ENCODE data around the gene TFAP2D.

TFAP2D gene

DNA sequence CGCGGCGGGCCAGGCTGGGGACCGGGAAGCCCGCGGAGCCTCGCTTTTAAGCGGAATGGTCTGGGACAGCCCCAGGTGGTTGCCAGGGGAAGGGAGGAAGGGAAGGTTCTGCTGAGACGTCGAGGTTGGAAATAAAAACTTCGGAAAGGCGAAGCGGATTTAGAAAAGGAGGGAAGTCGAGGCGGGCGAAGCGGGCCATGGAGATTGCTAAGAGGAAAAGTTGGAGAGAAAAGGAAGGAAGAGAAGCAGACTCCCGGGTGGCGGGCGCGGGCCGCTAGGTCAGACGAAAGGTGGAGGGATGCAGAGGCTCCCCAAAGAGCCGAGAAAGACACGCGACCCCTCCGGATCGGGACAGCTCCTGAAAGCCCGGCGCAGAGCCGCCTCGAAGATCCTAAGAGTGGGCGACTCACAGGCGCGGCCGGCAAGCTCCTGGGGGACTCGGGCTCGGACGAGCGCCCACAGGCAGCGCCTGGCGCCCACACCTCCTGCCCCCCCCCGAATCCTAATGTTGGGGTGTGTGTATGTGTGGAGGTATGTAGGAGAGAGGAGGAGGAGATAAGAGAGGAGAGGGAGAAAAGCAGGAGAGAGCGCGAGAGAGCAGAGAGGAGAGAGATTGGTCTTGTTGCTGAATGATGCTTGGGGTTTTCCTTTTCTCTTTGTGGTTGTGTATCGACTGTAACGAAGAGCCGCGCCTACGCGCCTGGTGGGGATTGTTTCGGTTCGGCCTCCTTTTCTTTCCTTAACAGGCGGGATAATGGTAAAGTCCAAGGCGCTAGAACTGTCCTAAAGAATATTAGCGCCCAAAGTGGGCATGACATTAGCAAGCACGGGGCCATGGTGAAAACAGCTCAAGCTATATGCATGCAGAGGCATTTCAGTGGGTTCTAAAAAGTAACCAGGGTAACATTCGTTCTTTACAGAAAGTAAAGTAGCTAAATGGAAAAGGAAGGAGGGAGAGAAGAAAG lies 106.9 kb downstream of the TFAP2D start:
- DNase-seq: no peak

DNA sequence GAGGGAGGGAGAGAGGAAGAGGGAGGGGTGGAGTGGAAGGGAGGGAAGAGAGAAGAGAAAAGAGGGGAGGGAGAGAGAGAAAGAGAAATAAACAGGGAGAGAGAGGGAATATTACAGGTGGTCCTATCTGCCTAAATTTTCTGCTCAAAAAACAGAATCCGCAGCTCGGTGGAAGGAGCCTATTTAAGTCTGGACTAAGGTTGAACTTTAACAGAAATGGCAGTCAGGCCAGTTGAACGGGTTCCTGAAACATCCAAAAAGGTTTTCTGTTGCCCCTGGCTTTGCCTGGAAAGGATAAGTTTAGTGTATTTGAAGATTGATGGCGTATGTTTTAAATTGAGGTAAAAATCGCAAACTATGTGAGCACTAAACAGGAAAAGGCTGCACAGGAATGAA lies 107.5 kb downstream of the TFAP2D start:
- no peak for DNase-seq

DNA sequence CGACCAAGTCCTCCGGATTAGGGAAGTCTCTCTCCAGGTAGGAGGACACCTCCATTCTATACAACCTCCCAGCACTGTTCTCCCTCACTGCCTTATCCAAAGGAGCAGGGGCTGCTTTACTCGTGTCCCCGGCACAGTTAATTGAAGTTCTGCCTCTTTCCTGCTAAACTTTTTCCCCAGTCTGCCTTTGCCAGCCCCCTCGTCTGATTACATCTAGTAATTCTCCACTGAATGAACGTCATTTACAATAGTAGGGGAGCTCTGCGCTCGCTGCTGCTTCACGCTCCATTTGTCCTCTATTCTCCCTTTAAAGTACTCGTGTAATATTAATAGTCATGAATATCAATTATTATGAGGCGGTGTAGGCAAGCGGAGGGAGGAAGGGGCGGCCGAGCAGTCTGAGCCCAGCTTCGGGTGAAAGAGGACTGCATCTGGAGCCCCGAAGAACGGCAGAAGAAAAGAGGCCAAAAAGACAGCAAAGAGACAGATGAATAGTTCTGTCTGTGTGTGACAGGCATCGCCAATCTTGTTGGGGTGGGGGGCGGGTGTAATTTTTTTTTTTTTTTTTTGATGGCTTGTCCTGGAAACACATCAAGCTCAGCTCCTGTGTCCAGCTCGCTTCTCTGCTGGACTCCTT lies 108.2 kb downstream of the TFAP2D start:
- no peak for DNase-seq

DNA sequence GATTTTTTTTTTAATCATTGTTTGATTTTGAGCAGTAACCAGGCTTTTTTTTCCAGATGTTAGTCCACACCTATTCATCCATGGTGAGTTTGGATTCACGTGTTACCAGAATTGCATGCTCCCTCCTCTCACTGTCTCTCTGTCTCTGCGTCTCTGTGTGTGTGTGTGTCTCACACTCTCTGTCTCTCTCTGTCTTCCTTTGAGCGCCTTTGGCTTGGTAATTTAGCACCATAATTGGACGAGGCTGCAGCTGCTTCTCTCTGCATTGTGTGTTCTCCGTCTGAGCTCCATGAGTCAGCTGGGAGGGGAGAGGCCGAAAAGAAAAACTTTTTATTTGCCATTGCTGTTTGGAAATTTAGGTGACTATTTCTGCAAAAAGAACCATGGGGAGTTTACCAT lies 108.8 kb downstream of the TFAP2D start:
- DNase-seq: no peak

All from suppressor macrophage treated with lipopolysaccharide for 4 hours (primary cell).